HEK293 (cell line): ENCODE results near the gene POLA2.

Experiments used
- CTCF ChIA-PET: fragments of 350-600 bp; formaldehyde crosslinking; extraction: SDS; loops from one replicate; lab custom pipeline; 2021; ENCODE audit warnings: antibody characterized with exemption; lab: Yijun Ruan, JAX
- POLR2A ChIA-PET: fragments of 300-600 bp; formaldehyde crosslinking; extraction: SDS; loops from one replicate; lab custom pipeline; 2020; ENCODE audit warnings: antibody characterized with exemption, inconsistent platforms; lab: Yijun Ruan, JAX
- H3K27ac ChIP-seq: fragments of 200-500 bp; sonication (Bioruptor generic); 2 replicates; pipeline ENCODE4 v1.5.1; 2014; ENCODE audit warnings: low read depth, low read length, control low read depth, inconsistent platforms; ENCODE audit errors: extremely low read depth
- H3K36me3 ChIP-seq, 2 experiments: fragments of 200-500 bp in 1 of 2; sonication (Bioruptor generic) in 1 of 2; 1 replicate in 1 of 2; 2 replicates in 1 of 2; pipeline ENCODE4 v1.5.1; 2014 to 2017; ENCODE audit warnings: inconsistent platforms in 2 of 2, low read length in 2 of 2; ENCODE audit not compliant: control insufficient read depth in 2 of 2, insufficient read depth in 1 of 2
- H3K4me1 ChIP-seq: fragments of 200-500 bp; sonication (Bioruptor generic); 2 replicates; pipeline ENCODE4 v1.5.1; 2014; ENCODE audit warnings: mild to moderate bottlenecking, low read length, inconsistent platforms; ENCODE audit not compliant: control insufficient read depth, insufficient read depth
- H3K4me3 ChIP-seq: 2 replicates; pipeline ENCODE4 v1.5.1; 2011; ENCODE audit warnings: low read depth, mild to moderate bottlenecking, control low read depth, low read length, moderate library complexity
- H3K9me3 ChIP-seq: fragments of 200-500 bp; sonication (Bioruptor generic); 2 replicates; pipeline ENCODE4 v1.5.1; 2014; ENCODE audit warnings: low read depth, low read length, inconsistent platforms; ENCODE audit not compliant: control insufficient read depth, insufficient read depth
- GLIS2 ChIP-seq: fragments of 450-650 bp; formaldehyde crosslinking; IDR thresholded peaks from 2 replicates; pipeline ENCODE4 v1.5.1; 2016; ENCODE audit warnings: missing biosample characterization, missing genetic modification characterization
- HOXC10 ChIP-seq: sonication (generic); formaldehyde crosslinking; IDR thresholded peaks from 2 replicates; pipeline ENCODE4 v1.8.1; 2023; ENCODE audit warnings: mild to moderate bottlenecking, missing genetic modification reagents
- MYNN ChIP-seq: fragments of 450-650 bp; formaldehyde crosslinking; IDR thresholded peaks from 2 replicates; pipeline ENCODE4 v1.5.1; 2016; ENCODE audit warnings: missing biosample characterization, missing genetic modification characterization, borderline replicate concordance
- PRDM4 ChIP-seq: fragments of 450-650 bp; formaldehyde crosslinking; IDR thresholded peaks from 2 replicates; pipeline ENCODE4 v1.5.1; 2017; ENCODE audit warnings: missing biosample characterization, missing genetic modification characterization
- SP3 ChIP-seq: fragments of 450-650 bp; formaldehyde crosslinking; IDR thresholded peaks from 2 replicates; pipeline ENCODE4 v1.5.1; 2016; ENCODE audit warnings: missing biosample characterization, missing genetic modification characterization
- YY2 ChIP-seq: fragments of 450-650 bp; formaldehyde crosslinking; IDR thresholded peaks from 2 replicates; pipeline ENCODE4 v1.5.1; 2016; ENCODE audit warnings: missing biosample characterization, missing genetic modification characterization
- ZBTB44 ChIP-seq: fragments of 450-650 bp; IDR thresholded peaks from 2 replicates; pipeline ENCODE4 v1.5.1; 2018; ENCODE audit warnings: missing biosample characterization, mild to moderate bottlenecking, missing genetic modification characterization
- ZNF10 ChIP-seq: fragments of 450-650 bp; formaldehyde crosslinking; IDR thresholded peaks from 2 replicates; pipeline ENCODE4 v1.5.1; 2017; ENCODE audit warnings: missing biosample characterization, missing genetic modification characterization
- ZNF114 ChIP-seq: fragments of 450-650 bp; formaldehyde crosslinking; IDR thresholded peaks from 2 replicates; pipeline ENCODE4 v1.5.0; 2017; ENCODE audit warnings: missing biosample characterization, missing genetic modification characterization
- ZNF132 ChIP-seq: fragments of 450-650 bp; formaldehyde crosslinking; IDR thresholded peaks from 2 replicates; pipeline ENCODE4 v1.5.1; 2017; ENCODE audit warnings: missing biosample characterization, missing genetic modification characterization, borderline replicate concordance
- ZNF174 ChIP-seq: fragments of 450-650 bp; formaldehyde crosslinking; IDR thresholded peaks from 2 replicates; pipeline ENCODE4 v1.5.0; 2017; ENCODE audit warnings: missing biosample characterization, mild to moderate bottlenecking, missing genetic modification characterization
- ZNF2 ChIP-seq: fragments of 450-650 bp; formaldehyde crosslinking; IDR thresholded peaks from 2 replicates; pipeline ENCODE4 v1.5.1; 2016; ENCODE audit warnings: missing biosample characterization, missing genetic modification characterization
- ZNF214 ChIP-seq: fragments of 450-650 bp; formaldehyde crosslinking; IDR thresholded peaks from 2 replicates; pipeline ENCODE4 v1.5.1; 2017; ENCODE audit warnings: missing biosample characterization, mild to moderate bottlenecking, missing genetic modification characterization, borderline replicate concordance
- ZNF292 ChIP-seq: fragments of 450-650 bp; formaldehyde crosslinking; IDR thresholded peaks from 2 replicates; pipeline ENCODE4 v1.5.1; 2016; ENCODE audit warnings: low read depth, missing biosample characterization, missing genetic modification characterization, borderline replicate concordance
- ZNF521 ChIP-seq: fragments of 450-650 bp; formaldehyde crosslinking; IDR thresholded peaks from 2 replicates; pipeline ENCODE4 v1.5.1; 2017; ENCODE audit warnings: missing biosample characterization, mild to moderate bottlenecking, missing genetic modification characterization
- ZNF530 ChIP-seq: fragments of 450-650 bp; formaldehyde crosslinking; IDR thresholded peaks from 2 replicates; pipeline ENCODE4 v1.5.1; 2016; ENCODE audit warnings: low read depth, missing biosample characterization, missing genetic modification characterization
- ZNF558 ChIP-seq: fragments of 450-650 bp; formaldehyde crosslinking; IDR thresholded peaks from 2 replicates; pipeline ENCODE4 v1.5.1; 2016; ENCODE audit warnings: missing biosample characterization, missing genetic modification characterization
- ZNF560 ChIP-seq: fragments of 450-650 bp; formaldehyde crosslinking; IDR thresholded peaks from 2 replicates; pipeline ENCODE4 v1.5.1; 2017; ENCODE audit warnings: missing biosample characterization, missing genetic modification characterization, borderline replicate concordance
- ZNF600 ChIP-seq: fragments of 450-650 bp; formaldehyde crosslinking; IDR thresholded peaks from 2 replicates; pipeline ENCODE4 v1.5.1; 2016; ENCODE audit warnings: missing biosample characterization, missing genetic modification characterization
- ZNF626 ChIP-seq: fragments of 450-650 bp; sonication (Bioruptor Pico); formaldehyde crosslinking; IDR thresholded peaks from 2 replicates; pipeline ENCODE4 v1.5.1; 2018; ENCODE audit warnings: missing biosample characterization, missing genetic modification characterization, inconsistent platforms
- ZNF639 ChIP-seq: fragments of 450-650 bp; formaldehyde crosslinking; IDR thresholded peaks from 2 replicates; pipeline ENCODE4 v1.5.1; 2016; ENCODE audit warnings: missing biosample characterization, missing genetic modification characterization
- ZNF701 ChIP-seq: fragments of 450-650 bp; formaldehyde crosslinking; IDR thresholded peaks from 2 replicates; pipeline ENCODE4 v1.5.1; 2016; ENCODE audit warnings: missing biosample characterization, missing genetic modification characterization
- TF ChIP-seq, protein P1 (sequence below): IDR thresholded peaks from 2 replicates; pipeline ENCODE4 v1.6.1; 2011; ENCODE audit warnings: mild to moderate bottlenecking, low read depth, low read length, borderline replicate concordance

Gene POLA2

DNA sequence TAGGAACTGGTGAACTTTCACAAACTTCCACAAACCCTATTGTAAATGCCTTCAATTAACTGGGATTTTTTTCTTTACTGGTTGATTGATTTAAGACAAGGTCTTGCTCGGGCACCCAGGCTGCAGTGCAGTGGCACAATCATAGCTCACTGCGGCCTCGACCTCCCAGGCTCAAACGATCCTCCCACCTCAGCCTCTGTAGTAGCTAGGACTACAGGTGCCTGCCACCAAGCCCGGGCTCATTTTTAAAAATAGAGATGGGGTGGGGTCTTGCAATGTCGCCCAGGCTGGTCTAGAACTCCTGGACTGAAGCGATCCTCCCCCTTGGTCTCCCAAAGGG lies 35.7 kb upstream of the POLA2 start:
- no peaks in the 10 kb centered on the region for H3K36me3 ChIP-seq
- CTCF ChIA-PET = interaction anchor here (0.9 to 1.2 kb wide), 4 partner anchors 14 to 103 kb away, joined by 3 read pairs; no protein-coding TSS in a partner anchor
- TF ChIP-seq ZBTB44 (tag by site-specific recombination) (no peak), ZNF2 (tag by site-specific recombination) (no peak), YY2 (tag by site-specific recombination) (no peak), MYNN (tag by site-specific recombination) (no peak), ZNF639 (tag by site-specific recombination) (no peak), ZNF560 (no peak), ZNF600 (tag by site-specific recombination) (no peak)
- TF ChIP-seq, all 188 proteins: peak for 0
- Histone ChIP-seq H3K4me1 (no peaks in the 10 kb centered on the region), H3K27ac (no peak overlapping the region), H3K4me3 (no peak overlapping the region), H3K9me3 (no peaks in the 10 kb centered on the region)
- POLR2A ChIA-PET = no interaction called here

DNA sequence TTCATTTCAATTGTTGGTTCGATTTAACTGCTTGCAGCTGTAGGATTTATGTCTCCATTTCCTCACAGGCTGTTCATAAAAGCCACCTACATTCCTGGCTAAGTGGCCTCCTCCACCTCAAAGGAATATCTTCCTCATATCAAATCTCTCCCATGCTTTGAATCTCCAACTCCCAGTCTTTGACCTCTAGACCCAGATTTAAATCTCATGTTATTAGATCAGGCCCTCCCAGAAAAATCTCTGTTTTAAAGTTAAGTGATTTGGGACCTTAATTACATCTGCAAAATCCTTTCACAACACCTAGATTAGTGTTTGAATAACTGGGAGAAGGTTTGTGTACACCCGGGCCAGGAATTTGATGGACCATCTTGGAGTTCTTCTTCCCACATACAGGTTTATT lies 33.9 kb upstream of the POLA2 start:
- ChIA-PET POLR2A (interaction anchor here (1.0 kb wide), 1 partner anchor 34 kb away, joined by 3 read pairs; the partner anchor contains the start of gene POLA2), CTCF (interaction anchor here (0.6 to 2.2 kb wide), 4 partner anchors 23 to 539 kb away, joined by 4 to 13 read pairs (median 6); no protein-coding TSS in a partner anchor)

More for the DNA sequence above, 33.9 kb upstream of the POLA2 start:
- TF ChIP-seq ZNF292 (tag by site-specific recombination) (no peak), ZNF214 (tag by site-specific recombination) (no peak), GLIS2 (tag by site-specific recombination) (no peak), ZNF174 (tag by site-specific recombination) (no peak), ZNF701 (tag by site-specific recombination) (no peak), PRDM4 (no peak), SP3 (tag by site-specific recombination) (no peak), ZNF626 (tag by site-specific recombination) (no peak), ZNF558 (tag by site-specific recombination) (no peak), ZNF10 (no peak), HOXC10 (no peak), ZNF530 (no peak), ZNF521 (tag by site-specific recombination) (no peak), ZNF132 (tag by site-specific recombination) (no peak), ZNF114 (tag by site-specific recombination) (no peak)
- TF ChIP-seq, protein P1, sequence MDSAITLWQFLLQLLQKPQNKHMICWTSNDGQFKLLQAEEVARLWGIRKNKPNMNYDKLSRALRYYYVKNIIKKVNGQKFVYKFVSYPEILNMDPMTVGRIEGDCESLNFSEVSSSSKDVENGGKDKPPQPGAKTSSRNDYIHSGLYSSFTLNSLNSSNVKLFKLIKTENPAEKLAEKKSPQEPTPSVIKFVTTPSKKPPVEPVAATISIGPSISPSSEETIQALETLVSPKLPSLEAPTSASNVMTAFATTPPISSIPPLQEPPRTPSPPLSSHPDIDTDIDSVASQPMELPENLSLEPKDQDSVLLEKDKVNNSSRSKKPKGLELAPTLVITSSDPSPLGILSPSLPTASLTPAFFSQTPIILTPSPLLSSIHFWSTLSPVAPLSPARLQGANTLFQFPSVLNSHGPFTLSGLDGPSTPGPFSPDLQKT = no peak
- TF ChIP-seq, all 188 proteins: peak for 0
- no peak overlapping the region for H3K27ac ChIP-seq
- H3K4me1 ChIP-seq = no peaks in the 10 kb centered on the region
- H3K9me3 ChIP-seq = no peaks in the 10 kb centered on the region
- no peaks in the 10 kb centered on the region for H3K36me3 ChIP-seq
- H3K4me3 ChIP-seq = no peak overlapping the region
